Naive thymus-derived CD8-positive, alpha-beta T cell (primary cell): ENCODE data around the gene MATK. TPM values are rescaled to one million over a fixed set of nuclear protein-coding genes. Genes with fewer than 3 reads are reported as not detected.

Source experiments
- ATAC-seq, 2 donors: fragments of 150-1000 bp; cut with Tn5 transposase in 1 of 2; sonication (Bioruptor Pico), chemical (Tn5 transposase) in 1 of 2; 1 replicate in 1 of 2; 2 replicates in 1 of 2; pipeline ENCODE4 v1.10.0; 2021; ENCODE audit warnings: mild to moderate bottlenecking in 2 of 2, moderate library complexity in 2 of 2
- POLR2A ChIA-PET: fragments of 350-600 bp; sonication (Branson Sonifier 250); formaldehyde crosslinking; loops from one replicate; lab custom pipeline; 2021; ENCODE audit warnings: antibody characterized with exemption; lab: Charles Lee
- DNase-seq, 10 donors: peaks; one replicate each; pipeline versions ENCODE4 v3.0.0 to v3.0.0-alpha.2; 2020 to 2022
- H3K27ac Mint-ChIP-seq, 10 donors: one replicate each; pipeline ENCODE4 v1.8.0; 2020 to 2022; ENCODE audit warnings: mild to moderate bottlenecking in 10 of 10, mixed read lengths in 10 of 10, moderate library complexity in 4 of 10, inconsistent platforms in 1 of 10
- H3K27me3 Mint-ChIP-seq, 5 donors: one replicate each; pipeline ENCODE4 v1.8.0; 2021 to 2022; ENCODE audit warnings: mixed read lengths in 5 of 5
- H3K36me3 Mint-ChIP-seq, 3 donors: one replicate each; pipeline ENCODE4 v1.8.0; 2020 to 2022; ENCODE audit warnings: mixed read lengths in 3 of 3, mild to moderate bottlenecking in 2 of 3, inconsistent platforms in 1 of 3
- H3K4me1 Mint-ChIP-seq, 4 donors: one replicate each; pipeline ENCODE4 v1.8.0; 2021 to 2022; ENCODE audit warnings: mixed read lengths in 4 of 4
- H3K4me3 Mint-ChIP-seq, 10 donors: one replicate each; pipeline ENCODE4 v1.8.0; 2020 to 2022; ENCODE audit warnings: mild to moderate bottlenecking in 10 of 10, mixed read lengths in 10 of 10, moderate library complexity in 6 of 10, inconsistent platforms in 1 of 10
- H3K9me3 Mint-ChIP-seq, 9 donors: one replicate each; pipeline ENCODE4 v1.8.0; 2020 to 2022; ENCODE audit warnings: mixed read lengths in 9 of 9, mild to moderate bottlenecking in 3 of 9, inconsistent platforms in 1 of 9, moderate library complexity in 1 of 9
- polyA plus RNA-seq, 3 donors: library from polyadenylated mRNA; unstranded; fragments of 300-500 nt; fragmentation: Illumina TruSeq; gene quantifications; one replicate each; pipeline ENCODE4 v1.2.3, GENCODE V29; 2021
- total RNA-seq, 8 experiments: library from RNA in 2 of 8; stranded (reverse) in 2 of 8; gene quantifications; one replicate each; pipeline ENCODE4 v1.2.3 and lab custom pipeline; 2021 to 2026

The MATK gene
- total and polyA plus RNA-seq, 5 experiments from 2014 or later, result 1.7 to 69.6 (median 25.2) TPM

GRCh38 chr19:3753631-3754410 is 32.4 kb downstream of the MATK start:
- Mint-ChIP-seq H3K27me3 (no peaks in the 10 kb centered on the region), H3K4me3 (no peak overlapping the region), H3K27ac (no peak overlapping the region), H3K4me1 (peaks cover 8 to 39% (median 16%) of the 10 kb centered on the region in 4 donors), H3K36me3 (peaks cover 0 to 56% (median 10%) of the 10 kb centered on the region in 3 donors), H3K9me3 (no peaks in the 10 kb centered on the region)
- no peak for ATAC-seq
- DNase-seq, result no peak
- POLR2A ChIA-PET, result interaction anchor here (0.6 to 5.0 kb wide), 2 partner anchors 8 to 44 kb away, joined by 3 to 18 read pairs; partner anchors contain the start of genes APBA3 and MRPL54

- POLR2A ChIA-PET, result interaction anchor here (5.0 kb wide), 1 partner anchor 10 kb away, joined by 18 read pairs; the partner anchor contains the start of genes APBA3 and MRPL54
- no peak overlapping the region for H3K27ac Mint-ChIP-seq
- H3K4me3 Mint-ChIP-seq, result no peak overlapping the region
- H3K9me3 Mint-ChIP-seq, result no peaks in the 10 kb centered on the region
- DNase-seq, result no peak
- H3K27me3 Mint-ChIP-seq, result no peaks in the 10 kb centered on the region
- ATAC-seq, result no peak
- peaks cover 8 to 26% (median 14%) of the 10 kb centered on the region in 4 donors for H3K4me1 Mint-ChIP-seq
- H3K36me3 Mint-ChIP-seq, result peaks cover 0 to 47% (median 10%) of the 10 kb centered on the region in 3 donors
These were observed 33.7 kb downstream of the MATK start for GRCh38 chr19:3752492-3752891.

- DNase-seq (no peak), ATAC-seq (no peak)
- Mint-ChIP-seq H3K4me3 (no peak overlapping the region), H3K27me3 (no peaks in the 10 kb centered on the region), H3K27ac (no peak overlapping the region), H3K9me3 (no peaks in the 10 kb centered on the region), H3K36me3 (peaks cover 0 to 40% (median 10%) of the 10 kb centered on the region in 3 donors), H3K4me1 (peaks cover 6 to 17% (median 11%) of the 10 kb centered on the region in 4 donors)
- POLR2A ChIA-PET, result interaction anchor here (1.3 to 5.0 kb wide), 2 partner anchors 11 to 12 kb away, joined by 5 to 18 read pairs; partner anchors contain the start of genes APBA3 and MRPL54
These were observed 34.9 kb downstream of the MATK start for GRCh38 chr19:3751236-3751635.

GRCh38 chr19:3750211-3750610 is 36.0 kb downstream of the MATK start:
- POLR2A ChIA-PET, result interaction anchor here (0.7 to 5.0 kb wide), 3 partner anchors 11 to 66 kb away, joined by 3 to 18 read pairs (median 5); partner anchors contain the start of genes APBA3 and MRPL54
- Mint-ChIP-seq H3K36me3 (peaks cover 0 to 34% (median 10%) of the 10 kb centered on the region in 3 donors), H3K4me1 (peaks cover 1 to 8% (median 6%) of the 10 kb centered on the region in 4 donors), H3K4me3 (no peak overlapping the region), H3K27ac (no peak overlapping the region), H3K9me3 (no peaks in the 10 kb centered on the region), H3K27me3 (no peaks in the 10 kb centered on the region)
- DNase-seq, result no peak
- ATAC-seq, result no peak

GRCh38 chr19:3748965-3749364 is 37.2 kb downstream of the MATK start:
- H3K4me3 Mint-ChIP-seq, result no peak overlapping the region
- POLR2A ChIA-PET, result interaction anchor here (1.1 to 5.0 kb wide), 2 partner anchors 12 to 13 kb away, joined by 6 to 18 read pairs; partner anchors contain the start of genes APBA3 and MRPL54

GRCh38 chr19:3746371-3747056 is 39.7 kb downstream of the MATK start:
- Mint-ChIP-seq H3K9me3 (no peaks in the 10 kb centered on the region), H3K27me3 (no peaks in the 10 kb centered on the region), H3K36me3 (peaks cover 0 to 17% (median 10%) of the 10 kb centered on the region in 3 donors), H3K4me1 (peaks cover 0 to under 1% (median 0%) of the 10 kb centered on the region in 4 donors), H3K27ac (peak overlapping the region in 2 of 10 donors; percentile 25 to 34), H3K4me3 (no peak overlapping the region)
- ATAC-seq, result no peak
- POLR2A ChIA-PET, result interaction anchor here (1.1 kb wide), 1 partner anchor 16 kb away, joined by 4 read pairs; the partner anchor contains the start of gene MRPL54
- DNase-seq, result no peak

More at GRCh38 chr19:3748965-3749364, 37.2 kb downstream of the MATK start:
- H3K36me3 Mint-ChIP-seq, result peaks cover 0 to 29% (median 10%) of the 10 kb centered on the region in 3 donors
- H3K4me1 Mint-ChIP-seq, result no peaks in the 10 kb centered on the region
- H3K9me3 Mint-ChIP-seq, result no peaks in the 10 kb centered on the region
- H3K27ac Mint-ChIP-seq, result no peak overlapping the region
- H3K27me3 Mint-ChIP-seq, result no peaks in the 10 kb centered on the region
- no peak for DNase-seq
- no peak for ATAC-seq

GRCh38 chr19:3745363-3746045 is 40.7 kb downstream of the MATK start:
- Mint-ChIP-seq H3K9me3 (no peaks in the 10 kb centered on the region), H3K4me3 (no peak overlapping the region), H3K36me3 (peaks cover 0 to 13% (median 6%) of the 10 kb centered on the region in 3 donors), H3K27me3 (no peaks in the 10 kb centered on the region), H3K4me1 (peaks cover 0 to 1% (median 0%) of the 10 kb centered on the region in 4 donors), H3K27ac (peak overlapping the region in 1 of 10 donors; percentile 48)
- DNase-seq, result no peak
- POLR2A ChIA-PET, result no interaction called here
- ATAC-seq, result no peak

GRCh38 chr19:3743486-3743885 is 42.7 kb downstream of the MATK start:
- DNase-seq (no peak), ATAC-seq (no peak)
- H3K4me1 Mint-ChIP-seq, result peaks cover 1 to 13% (median 11%) of the 10 kb centered on the region in 4 donors
- H3K27me3 Mint-ChIP-seq, result no peaks in the 10 kb centered on the region
- H3K27ac Mint-ChIP-seq, result peak overlapping the region in 5 of 10 donors; percentile 9 to 53 (median 24)
- H3K4me3 Mint-ChIP-seq, result no peak overlapping the region
- H3K36me3 Mint-ChIP-seq, result peaks cover 0 to 2% (median 0%) of the 10 kb centered on the region in 3 donors
- H3K9me3 Mint-ChIP-seq, result no peaks in the 10 kb centered on the region
- POLR2A ChIA-PET, result no interaction called here

GRCh38 chr19:3740431-3740830 is 45.8 kb downstream of the MATK start:
- no peak for ATAC-seq
- DNase-seq, result no peak
- no peaks in the 10 kb centered on the region for H3K27me3 Mint-ChIP-seq
- no peak overlapping the region for H3K27ac Mint-ChIP-seq
- H3K9me3 Mint-ChIP-seq, result no peaks in the 10 kb centered on the region
- POLR2A ChIA-PET, result interaction anchor here (0.7 to 2.7 kb wide), 2 partner anchors 20 to 22 kb away, joined by 3 to 21 read pairs; partner anchors contain the start of gene MRPL54
- no peak overlapping the region for H3K4me3 Mint-ChIP-seq
- peaks cover 5 to 22% (median 16%) of the 10 kb centered on the region in 4 donors for H3K4me1 Mint-ChIP-seq
- peaks cover 0 to 15% (median 0%) of the 10 kb centered on the region in 3 donors for H3K36me3 Mint-ChIP-seq

- peaks cover 0 to 15% (median 0%) of the 10 kb centered on the region in 3 donors for H3K36me3 Mint-ChIP-seq
- ATAC-seq (no peak), DNase-seq (no peak)
- POLR2A ChIA-PET, result interaction anchor here (0.6 to 2.7 kb wide), 7 partner anchors 9 to 74 kb away, joined by 3 to 21 read pairs (median 4); partner anchors contain the start of gene MRPL54
- H3K4me1 Mint-ChIP-seq, result peaks cover 5 to 22% (median 16%) of the 10 kb centered on the region in 4 donors
- H3K27me3 Mint-ChIP-seq, result no peaks in the 10 kb centered on the region
- H3K4me3 Mint-ChIP-seq, result peak overlapping the region in 5 of 10 donors; percentile 27 to 43 (median 34)
- H3K27ac Mint-ChIP-seq, result peak overlapping the region in 8 of 10 donors; percentile 65 to 94 (median 88)
- no peaks in the 10 kb centered on the region for H3K9me3 Mint-ChIP-seq
These were observed 47.5 kb downstream of the MATK start for GRCh38 chr19:3738477-3739220.

- Mint-ChIP-seq H3K9me3 (no peaks in the 10 kb centered on the region), H3K27ac (peak overlapping the region in 6 of 10 donors; percentile 21 to 94 (median 76)), H3K4me1 (peaks cover 5 to 22% (median 16%) of the 10 kb centered on the region in 4 donors), H3K4me3 (no peak overlapping the region), H3K36me3 (peaks cover 0 to 15% (median 0%) of the 10 kb centered on the region in 3 donors), H3K27me3 (no peaks in the 10 kb centered on the region)
- DNase-seq, result no peak
- POLR2A ChIA-PET, result interaction anchor here (0.6 to 2.7 kb wide), 3 partner anchors 20 to 50 kb away, joined by 3 to 21 read pairs (median 3); partner anchors contain the start of gene MRPL54
- ATAC-seq, result no peak
These were observed 48.5 kb downstream of the MATK start for GRCh38 chr19:3737487-3738205.
